Esophagus muscularis mucosa (tissue), 4 donors: ENCODE results near the gene PRLR. TPM values are rescaled to one million over a fixed set of nuclear protein-coding genes. Genes with fewer than 3 reads are reported as not detected.
"Not testable (repeated sequence)": the region's sequence is repeated elsewhere in the genome, so short reads cannot be mapped to it uniquely, and the experiment has no call there.

ENCODE experiments used
- DNase-seq: peaks from one replicate; pipeline ENCODE4 v3.0.0-alpha.2; 2017; ENCODE audit errors: extremely low spot score
- H3K27ac ChIP-seq, 4 donors: fragments of 200-600 bp; sonication (generic); replicated peaks in 1 of 4; 1 replicate in 3 of 4; 2 replicates in 1 of 4; pipeline ENCODE4 v1.5.1; 2016 to 2019; ENCODE audit warnings: mild to moderate bottlenecking in 1 of 4
- H3K27me3 ChIP-seq, 4 donors: fragments of 200-600 bp; sonication (generic); one replicate each; pipeline versions ENCODE4 v1.5.1 to v1.6.0; 2016 to 2019
- H3K36me3 ChIP-seq, 4 donors: fragments of 200-600 bp; sonication (generic); one replicate each; pipeline ENCODE4 v1.5.1; 2016 to 2019
- H3K4me1 ChIP-seq, 4 donors: fragments of 200-600 bp; sonication (generic); one replicate each; pipeline ENCODE4 v1.5.1; 2016 to 2019
- H3K4me3 ChIP-seq, 4 donors: fragments of 200-600 bp; sonication (generic); 1 replicate in 2 of 4; 2 replicates in 2 of 4; pipeline ENCODE4 v1.5.1; 2016 to 2019; ENCODE audit warnings: mild to moderate bottlenecking in 4 of 4, moderate library complexity in 1 of 4
- H3K9me3 ChIP-seq, 4 donors: fragments of 200-600 bp; sonication (generic); 1 replicate in 3 of 4; 2 replicates in 1 of 4; pipeline ENCODE4 v1.5.1; 2016 to 2019
- CTCF ChIP-seq, 3 experiments: fragments of 200-600 bp in 2 of 3; fragments of 450-650 bp in 1 of 3; sonication (generic) in 2 of 3; IDR thresholded peaks; one replicate each; pipeline ENCODE4 v1.5.1; 2017 to 2019; ENCODE audit warnings: antibody characterized with exemption in 3 of 3, mild to moderate bottlenecking in 2 of 3, moderate library complexity in 1 of 3
- EP300 ChIP-seq: sonication (generic); formaldehyde crosslinking; IDR thresholded peaks from one replicate; pipeline ENCODE4 v1.6.1; 2017; ENCODE audit warnings: antibody characterized with exemption
- POLR2A ChIP-seq: fragments of 450-650 bp; IDR thresholded peaks from one replicate; pipeline ENCODE4 v1.6.1; 2017; ENCODE audit warnings: antibody characterized with exemption, moderate library complexity, mild to moderate bottlenecking, low read depth
- POLR2AphosphoS5 ChIP-seq, 2 donors: sonication (generic); formaldehyde crosslinking; IDR thresholded peaks; one replicate each; pipeline ENCODE4 v1.6.1; 2017; ENCODE audit warnings: antibody characterized with exemption in 2 of 2
- WGBS: methylation state at CpG from one replicate; pipeline ENCODE4 v1.1.5; 2018; 5-methylcytosine and 5-hydroxymethylcytosine counted together
- intact Hi-C: fragments of 100-400 bp; cut with DNase I; formaldehyde crosslinking; loops from one replicate; pipeline ENCODE4 v1.15.1; 2023
- total RNA-seq, 4 donors: library from RNA; depleted of rRNA; stranded (reverse); fragments of >200 nt; gene quantifications; one replicate each; pipeline versions ENCODE4 v1.1.0 to v1.2.1, GENCODE V29; 2016

PRLR gene
- total RNA-seq, 4 donors from 2014 or later = 0.66 to 1.7 (median 0.79) TPM

GRCh38 chr5:35103637-35104299 is 126.5 kb downstream of the PRLR start:
- WGBS = 82% methylated on average over 5 of the region's 5 CpGs
- no peak overlapping the region for H3K4me3 ChIP-seq
- intact Hi-C loops = no loop called here

GRCh38 chr5:35101720-35102119 is 128.6 kb downstream of the PRLR start:
- WGBS = 90% methylated on average over 9 of the region's 9 CpGs
- H3K4me1 ChIP-seq, H3K27ac ChIP-seq, H3K27me3 ChIP-seq, H3K36me3 ChIP-seq, H3K9me3 ChIP-seq, H3K4me3 ChIP-seq, DNase-seq, intact Hi-C loops: not testable (repeated sequence)

More at GRCh38 chr5:35103637-35104299, 126.5 kb downstream of the PRLR start:
- peaks cover 0 to 8% (median 0%) of the 10 kb centered on the region in 4 donors for H3K27me3 ChIP-seq
- no peaks in the 10 kb centered on the region for H3K9me3 ChIP-seq
- no peak for DNase-seq
- TF ChIP-seq POLR2AphosphoS5 (IDR thresholded peaks at IDR 0.05) (no peak), CTCF (IDR thresholded peaks at IDR 0.05) (no peak), POLR2A (no peak), EP300 (no peak)
- no peaks in the 10 kb centered on the region for H3K36me3 ChIP-seq
- H3K27ac ChIP-seq = no peak overlapping the region
- H3K4me1 ChIP-seq = no peaks in the 10 kb centered on the region

- intact Hi-C loops = no loop called here
- WGBS = 97% methylated on average over 4 of the region's 4 CpGs
- TF ChIP-seq POLR2AphosphoS5 (IDR thresholded peaks at IDR 0.05) (no peak), EP300 (no peak), CTCF (IDR thresholded peaks at IDR 0.05) (no peak), POLR2A (no peak)
Observed at GRCh38 chr5:35101016-35101415, 129.3 kb downstream of the PRLR start.

GRCh38 chr5:35098214-35098613 is 132.1 kb downstream of the PRLR start:
- H3K36me3 ChIP-seq = no peaks in the 10 kb centered on the region
- no peaks in the 10 kb centered on the region for H3K4me1 ChIP-seq
- no peak overlapping the region for H3K27ac ChIP-seq
- TF ChIP-seq POLR2A (no peak), CTCF (IDR thresholded peaks at IDR 0.05) (no peak), POLR2AphosphoS5 (IDR thresholded peaks at IDR 0.05) (no peak), EP300 (no peak)
- WGBS = 72% methylated on average over 4 of the region's 4 CpGs
- no peaks in the 10 kb centered on the region for H3K27me3 ChIP-seq
- no peak overlapping the region for H3K4me3 ChIP-seq
- intact Hi-C loops = loop anchor here (10.0 kb wide), 1 partner anchor 827 kb away; no protein-coding TSS in a partner anchor
- no peak for DNase-seq
- no peaks in the 10 kb centered on the region for H3K9me3 ChIP-seq

More at GRCh38 chr5:35101016-35101415, 129.3 kb downstream of the PRLR start:
- H3K27ac ChIP-seq = no peak overlapping the region
- no peaks in the 10 kb centered on the region for H3K4me1 ChIP-seq
- H3K27me3 ChIP-seq = peaks cover 0 to 8% (median 0%) of the 10 kb centered on the region in 4 donors
- no peak overlapping the region for H3K4me3 ChIP-seq
- DNase-seq = no peak
- H3K9me3 ChIP-seq = no peaks in the 10 kb centered on the region
- no peaks in the 10 kb centered on the region for H3K36me3 ChIP-seq

DNA sequence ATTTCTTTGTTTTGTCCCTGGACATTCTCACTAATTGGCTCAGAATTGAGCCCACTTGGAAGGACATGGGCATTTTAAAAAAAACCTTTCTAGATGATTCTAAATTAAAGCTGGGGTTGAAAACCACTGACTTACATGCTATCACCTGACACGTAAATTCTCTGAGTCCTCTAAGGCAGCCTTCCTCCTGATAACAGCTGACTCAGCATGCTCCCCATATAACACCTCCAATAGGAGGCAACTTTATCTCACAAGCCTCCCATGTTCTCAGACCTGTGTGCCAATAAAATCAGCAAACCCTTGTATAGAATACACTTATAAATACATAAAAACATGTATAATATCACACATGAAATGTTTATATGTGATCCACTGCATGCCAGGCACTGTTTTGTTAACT is 133.4 kb downstream of the PRLR start:
- Histone ChIP-seq H3K4me1 (no peaks in the 10 kb centered on the region), H3K27me3 (no peaks in the 10 kb centered on the region), H3K4me3 (no peak overlapping the region), H3K27ac (no peak overlapping the region), H3K36me3 (no peaks in the 10 kb centered on the region), H3K9me3 (no peaks in the 10 kb centered on the region)
- no peak for TF ChIP-seq EP300
- no peak for TF ChIP-seq POLR2A
- no peak for TF ChIP-seq CTCF (IDR thresholded peaks at IDR 0.05)
- TF ChIP-seq POLR2AphosphoS5 (IDR thresholded peaks at IDR 0.05) = no peak
- intact Hi-C loops = loop anchor here (10.0 kb wide), 1 partner anchor 828 kb away; no protein-coding TSS in a partner anchor
- no peak for DNase-seq
- 78% methylated on average over 1 of the region's 1 CpG for WGBS
